ENCODE data around the gene DNAI1. TPM values are rescaled to one million over a fixed set of nuclear protein-coding genes. Genes with fewer than 3 reads are reported as not detected.

The DNAI1 gene
- total and polyA plus RNA-seq, 2 experiments from 2014 or later, result 1.6 to 2.2 TPM

DNA sequence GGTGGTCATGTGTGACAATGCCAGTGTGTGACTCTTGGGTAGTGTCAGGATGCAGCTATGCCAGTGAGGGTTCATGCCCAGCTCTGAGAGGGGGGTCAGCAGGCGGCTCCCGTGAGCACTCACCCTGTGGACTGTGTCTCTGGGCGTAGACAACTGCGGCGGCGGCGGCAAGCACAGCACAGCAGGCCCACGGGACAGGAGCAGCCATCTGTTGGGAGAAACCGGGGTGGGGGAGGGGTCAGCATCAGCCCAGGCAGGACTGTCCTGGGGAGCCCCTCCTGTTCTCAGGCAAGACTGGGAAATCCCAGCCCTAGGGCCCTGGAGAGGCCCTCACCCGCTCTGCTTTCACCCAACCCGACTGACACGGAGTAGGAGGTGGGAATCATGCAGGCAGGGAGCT, 110.2 kb downstream of the DNAI1 start:
- no peak for DNase-seq (ENCODE audit: low read depth in 1 of 2, low spot score in 1 of 2)
- Histone ChIP-seq H3K27me3 (no peaks in the 10 kb centered on the region), H3K4me1 (ENCODE audit: low read depth) (peaks cover 26% of the 10 kb centered on the region)

DNA sequence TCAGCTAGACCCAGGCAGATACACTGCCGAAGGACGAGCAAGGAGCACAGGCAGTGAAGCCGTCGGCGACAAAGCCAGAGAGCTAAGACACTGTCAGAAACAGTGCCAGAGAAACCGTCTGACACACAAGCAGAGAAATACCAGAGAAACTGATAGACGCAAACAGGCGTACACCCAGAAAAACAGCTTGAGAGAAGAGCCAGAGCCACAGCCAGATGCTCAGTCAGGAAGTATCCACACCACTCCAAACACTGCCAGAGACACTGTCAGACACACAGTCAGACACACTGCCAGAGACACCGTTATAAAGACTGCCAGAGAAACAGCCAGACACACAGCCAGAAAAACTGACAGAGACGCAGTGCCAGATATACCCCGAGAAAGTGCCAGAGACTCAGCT, 111.8 kb downstream of the DNAI1 start:
- Histone ChIP-seq H3K27ac (no peak overlapping the region), H3K4me3 (no peak overlapping the region), H3K9me3 (ENCODE audit: low read depth) (no peaks in the 10 kb centered on the region), H3K36me3 (no peaks in the 10 kb centered on the region), H3K4me1 (ENCODE audit: low read depth) (peaks cover 24% of the 10 kb centered on the region), H3K27me3 (no peaks in the 10 kb centered on the region)
- DNase-seq (ENCODE audit: low read depth in 1 of 2, low spot score in 1 of 2), result peak in 1 of 2 donors; percentile 38
- TF ChIP-seq, protein P1, sequence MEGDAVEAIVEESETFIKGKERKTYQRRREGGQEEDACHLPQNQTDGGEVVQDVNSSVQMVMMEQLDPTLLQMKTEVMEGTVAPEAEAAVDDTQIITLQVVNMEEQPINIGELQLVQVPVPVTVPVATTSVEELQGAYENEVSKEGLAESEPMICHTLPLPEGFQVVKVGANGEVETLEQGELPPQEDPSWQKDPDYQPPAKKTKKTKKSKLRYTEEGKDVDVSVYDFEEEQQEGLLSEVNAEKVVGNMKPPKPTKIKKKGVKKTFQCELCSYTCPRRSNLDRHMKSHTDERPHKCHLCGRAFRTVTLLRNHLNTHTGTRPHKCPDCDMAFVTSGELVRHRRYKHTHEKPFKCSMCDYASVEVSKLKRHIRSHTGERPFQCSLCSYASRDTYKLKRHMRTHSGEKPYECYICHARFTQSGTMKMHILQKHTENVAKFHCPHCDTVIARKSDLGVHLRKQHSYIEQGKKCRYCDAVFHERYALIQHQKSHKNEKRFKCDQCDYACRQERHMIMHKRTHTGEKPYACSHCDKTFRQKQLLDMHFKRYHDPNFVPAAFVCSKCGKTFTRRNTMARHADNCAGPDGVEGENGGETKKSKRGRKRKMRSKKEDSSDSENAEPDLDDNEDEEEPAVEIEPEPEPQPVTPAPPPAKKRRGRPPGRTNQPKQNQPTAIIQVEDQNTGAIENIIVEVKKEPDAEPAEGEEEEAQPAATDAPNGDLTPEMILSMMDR (IDR thresholded peaks at IDR 0.05; ENCODE audit: low read depth, low read length), result no peak

More for the DNA sequence above, 110.2 kb downstream of the DNAI1 start:
- Histone ChIP-seq H3K4me3 (no peak overlapping the region), H3K9me3 (ENCODE audit: low read depth) (no peaks in the 10 kb centered on the region), H3K27ac (no peak overlapping the region), H3K36me3 (no peaks in the 10 kb centered on the region)
- TF ChIP-seq, protein P1 (IDR thresholded peaks at IDR 0.05; ENCODE audit: low read depth, low read length), result no peak

Other genes with a start within 250 kb of the DNAI1 start
- gene KIF24, start 129.5 kb upstream of the DNAI1 start, total RNA-seq, result 2.7 and 5.8 TPM in 2 replicates
- 1.6 and 2.1 TPM in 2 replicates for gene KIF24, start 129.5 kb upstream of the DNAI1 start, polyA plus RNA-seq
- gene NUDT2, start 129.2 kb upstream of the DNAI1 start, total RNA-seq, result 33.6 and 35.5 TPM in 2 replicates
- 32.1 and 39.1 TPM in 2 replicates for gene NUDT2, start 129.2 kb upstream of the DNAI1 start, polyA plus RNA-seq
- gene MYORG, start 81.9 kb upstream of the DNAI1 start, total RNA-seq, result 0.92 and 2.0 TPM in 2 replicates
- gene MYORG, start 81.9 kb upstream of the DNAI1 start, polyA plus RNA-seq, result 1.1 and 1.2 TPM in 2 replicates
- gene FAM219A, start 235 bp upstream of the DNAI1 start, total RNA-seq, result 16.0 and 21.1 TPM in 2 replicates
- 13.8 and 15.0 TPM in 2 replicates for gene FAM219A, start 235 bp upstream of the DNAI1 start, polyA plus RNA-seq
- gene ENHO, start 64.2 kb downstream of the DNAI1 start, total RNA-seq, result 3.9 and 7.6 TPM in 2 replicates
- gene ENHO, start 64.2 kb downstream of the DNAI1 start, polyA plus RNA-seq, result 8.7 and 13.1 TPM in 2 replicates
- gene CNTFR, start 130.9 kb downstream of the DNAI1 start, total RNA-seq, result 23.1 and 29.8 TPM in 2 replicates
- gene CNTFR, start 130.9 kb downstream of the DNAI1 start, polyA plus RNA-seq, result 15.5 and 22.4 TPM in 2 replicates
- 68.4 and 71.6 TPM in 2 replicates for gene RPP25L, start 153.3 kb downstream of the DNAI1 start, total RNA-seq
- 84.3 and 89.4 TPM in 2 replicates for gene RPP25L, start 153.3 kb downstream of the DNAI1 start, polyA plus RNA-seq
- 79.8 and 82.7 TPM in 2 replicates for gene DCTN3, start 161.7 kb downstream of the DNAI1 start, total RNA-seq
- gene DCTN3, start 161.7 kb downstream of the DNAI1 start, polyA plus RNA-seq, result 172 and 180 TPM in 2 replicates
- gene ARID3C, start 170.3 kb downstream of the DNAI1 start, total RNA-seq, result 0.27 and 1.7 TPM in 2 replicates
- gene ARID3C, start 170.3 kb downstream of the DNAI1 start, polyA plus RNA-seq, result 1.4 TPM in 1 of 2 replicates, not detected in the other
- 106 and 125 TPM in 2 replicates for gene SIGMAR1, start 179.0 kb downstream of the DNAI1 start, total RNA-seq
- gene SIGMAR1, start 179.0 kb downstream of the DNAI1 start, polyA plus RNA-seq, result 137 and 144 TPM in 2 replicates
- gene GALT, start 187.9 kb downstream of the DNAI1 start, total RNA-seq, result 82.2 and 121 TPM in 2 replicates
- gene GALT, start 187.9 kb downstream of the DNAI1 start, polyA plus RNA-seq, result 148 and 174 TPM in 2 replicates
- 64.6 and 98.7 TPM in 2 replicates for gene IL11RA, start 193.4 kb downstream of the DNAI1 start, total RNA-seq
- 88.2 and 120 TPM in 2 replicates for gene IL11RA, start 193.4 kb downstream of the DNAI1 start, polyA plus RNA-seq
- 0.77 and 2.0 TPM in 2 replicates for gene CCL27, start 203.9 kb downstream of the DNAI1 start, total RNA-seq
- gene CCL27, start 203.9 kb downstream of the DNAI1 start, polyA plus RNA-seq, result 1.1 and 1.3 TPM in 2 replicates
- gene CCL19, start 232.5 kb downstream of the DNAI1 start, total RNA-seq, result not detected in 2 replicates
- gene CCL19, start 232.5 kb downstream of the DNAI1 start, polyA plus RNA-seq, result not detected in 2 replicates